Nephron (organoid): Measurements from ENCODE around the gene TRIOBP.
"Not testable (repeated sequence)": the region's sequence is repeated elsewhere in the genome, so short reads cannot be mapped to it uniquely, and the experiment has no call there.

ENCODE experiments used
- H3K27ac Mint-ChIP-seq, 3 experiments: 2 replicates each; pipeline ENCODE4 v1.8.0; 2020; ENCODE audit warnings: mixed read lengths in 3 of 3, mild to moderate bottlenecking in 2 of 3, moderate library complexity in 1 of 3
- H3K27me3 Mint-ChIP-seq: 2 replicates; pipeline ENCODE4 v1.8.0; 2021; ENCODE audit warnings: low read depth, mild to moderate bottlenecking, moderate library complexity, mixed read lengths
- H3K36me3 Mint-ChIP-seq: 2 replicates; pipeline ENCODE4 v1.8.0; 2020; ENCODE audit warnings: low read depth, mixed read lengths
- H3K4me1 Mint-ChIP-seq: 2 replicates; pipeline ENCODE4 v1.8.0; 2020; ENCODE audit warnings: mixed read lengths
- H3K4me3 Mint-ChIP-seq, 3 experiments: 2 replicates each; pipeline ENCODE4 v1.8.0; 2020; ENCODE audit warnings: mild to moderate bottlenecking in 3 of 3, mixed read lengths in 3 of 3, moderate library complexity in 2 of 3
- H3K9me3 Mint-ChIP-seq: 2 replicates; pipeline ENCODE4 v1.8.0; 2020; ENCODE audit warnings: mixed read lengths
- CTCF ChIP-seq, 3 experiments: fragments of 200-600 bp; sonication (generic); IDR thresholded peaks; one replicate each; pipeline ENCODE4 v1.5.0; 2021; ENCODE audit warnings: antibody characterized with exemption in 3 of 3; ENCODE audit not compliant: unreplicated experiment in 3 of 3

TRIOBP gene

GRCh38 chr22:37684803-37685615, 11.8 kb upstream of the TRIOBP start:
- H3K9me3 Mint-ChIP-seq: no peaks in the 10 kb centered on the region
- H3K4me3 Mint-ChIP-seq: peak overlapping the region; percentile 97 to 98 (median 97)
- TF ChIP-seq CTCF (IDR thresholded peaks at IDR 0.05; ENCODE audit: unreplicated experiment in 3 of 3): no peak
- H3K27ac Mint-ChIP-seq: peak overlapping the region in 2 of 3 experiments; percentile 57 to 95
- peaks cover 20% of the 10 kb centered on the region for H3K4me1 Mint-ChIP-seq
- H3K36me3 Mint-ChIP-seq: peaks cover 8% of the 10 kb centered on the region
- no peaks in the 10 kb centered on the region for H3K27me3 Mint-ChIP-seq

GRCh38 chr22:37686002-37686982, 10.6 kb upstream of the TRIOBP start, which contains the start of gene NOL12:
NOL12 (plus strand) TSS chr22:37686343; CDS start chr22:37686393, 50 bp downstream.
- no peaks in the 10 kb centered on the region for H3K9me3 Mint-ChIP-seq

GRCh38 chr22:37690407-37690806, 6.4 kb upstream of the TRIOBP start:
- peaks cover 3% of the 10 kb centered on the region for H3K27me3 Mint-ChIP-seq
- TF ChIP-seq CTCF (IDR thresholded peaks at IDR 0.05; ENCODE audit: unreplicated experiment in 3 of 3): no peak
- H3K4me1 Mint-ChIP-seq: peaks cover 10% of the 10 kb centered on the region
- peaks cover 28% of the 10 kb centered on the region for H3K36me3 Mint-ChIP-seq
- peak overlapping the region; percentile 32 to 63 (median 51) for H3K4me3 Mint-ChIP-seq
- no peaks in the 10 kb centered on the region for H3K9me3 Mint-ChIP-seq
- H3K27ac Mint-ChIP-seq: no peak overlapping the region

More at GRCh38 chr22:37686002-37686982, 10.6 kb upstream of the TRIOBP start, which contains the start of gene NOL12:
- TF ChIP-seq CTCF (IDR thresholded peaks at IDR 0.05; ENCODE audit: unreplicated experiment in 3 of 3): no peak
- H3K36me3 Mint-ChIP-seq: peaks cover 16% of the 10 kb centered on the region
- peak within 1 kb of the TSS; percentile 97 to 98 (median 97) for H3K4me3 Mint-ChIP-seq
- peak within 1 kb of the TSS; percentile 79 to 95 (median 95) for H3K27ac Mint-ChIP-seq
- H3K27me3 Mint-ChIP-seq: no peaks in the 10 kb centered on the region
- peaks cover 15% of the 10 kb centered on the region for H3K4me1 Mint-ChIP-seq

- peaks cover 28% of the 10 kb centered on the region for H3K36me3 Mint-ChIP-seq
- TF ChIP-seq CTCF (IDR thresholded peaks at IDR 0.05; ENCODE audit: unreplicated experiment in 3 of 3): no peak
Measured at GRCh38 chr22:37690901-37691504, 5.8 kb upstream of the TRIOBP start.

GRCh38 chr22:37692627-37693285, 4.1 kb upstream of the TRIOBP start:
- Mint-ChIP-seq H3K27me3 (peaks cover 3% of the 10 kb centered on the region), H3K36me3 (peaks cover 28% of the 10 kb centered on the region), H3K4me3 (no peak overlapping the region), H3K4me1 (peaks cover 16% of the 10 kb centered on the region), H3K9me3 (no peaks in the 10 kb centered on the region), H3K27ac (no peak overlapping the region)
- no peak for TF ChIP-seq CTCF (IDR thresholded peaks at IDR 0.05; ENCODE audit: unreplicated experiment in 3 of 3)

More at GRCh38 chr22:37690901-37691504, 5.8 kb upstream of the TRIOBP start:
- Mint-ChIP-seq H3K4me1 (peaks cover 12% of the 10 kb centered on the region), H3K4me3 (no peak overlapping the region), H3K27me3 (peaks cover 3% of the 10 kb centered on the region), H3K27ac (no peak overlapping the region), H3K9me3 (no peaks in the 10 kb centered on the region)

- Mint-ChIP-seq H3K36me3 (peaks cover 20% of the 10 kb centered on the region), H3K4me1 (peaks cover 16% of the 10 kb centered on the region)
- not testable (repeated sequence) for H3K9me3 Mint-ChIP-seq, H3K4me3 Mint-ChIP-seq, H3K27ac Mint-ChIP-seq, H3K27me3 Mint-ChIP-seq
Measured at GRCh38 chr22:37694131-37694530, 2.7 kb upstream of the TRIOBP start.

- Mint-ChIP-seq H3K4me3 (peak overlapping the region; percentile 76 to 83 (median 79)), H3K27ac (peak overlapping the region in 2 of 3 experiments; percentile 66 to 89), H3K4me1 (peaks cover 16% of the 10 kb centered on the region), H3K36me3 (peaks cover 12% of the 10 kb centered on the region)
- not testable (repeated sequence) for H3K27me3 Mint-ChIP-seq, H3K9me3 Mint-ChIP-seq
Measured at GRCh38 chr22:37696260-37696656, 590 bp upstream of the TRIOBP start.
